ENCODE data around the gene TNFRSF21. TPM values are rescaled to one million over a fixed set of nuclear protein-coding genes. Genes with fewer than 3 reads are reported as not detected.

Gene TNFRSF21
- total RNA-seq, 2 donors from 2014 or later = 0.07 to 0.31 TPM

DNA sequence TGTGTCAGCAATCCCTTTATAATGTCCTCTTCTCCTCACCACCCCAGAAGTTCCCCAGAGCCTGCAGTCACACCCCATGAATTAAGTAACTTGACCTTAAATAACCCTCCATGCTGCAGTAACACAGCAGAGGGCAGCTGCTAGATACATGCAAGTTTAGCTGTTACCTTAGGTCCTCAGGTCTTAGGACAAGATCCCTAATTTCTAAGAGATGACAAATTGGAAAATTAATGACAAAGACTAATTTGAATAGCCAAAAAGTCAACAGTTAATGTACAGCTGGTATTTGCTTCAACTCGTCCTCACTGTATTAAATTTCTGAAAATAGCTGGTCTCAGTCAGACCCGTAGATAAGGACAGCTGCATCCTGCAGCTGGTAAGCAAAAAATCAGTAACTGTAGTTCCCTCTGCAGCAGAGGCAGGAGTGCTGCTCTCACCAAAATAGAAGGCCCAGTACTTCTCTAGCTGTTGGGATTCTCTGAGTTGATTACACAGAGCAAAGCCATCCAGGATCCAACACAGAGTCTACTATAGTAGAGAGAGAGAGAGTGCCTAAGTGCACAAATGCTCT is 62.4 kb downstream of the TNFRSF21 start:
- Mint-ChIP-seq H3K27ac (no peak overlapping the region), H3K36me3 (no peaks in the 10 kb centered on the region), H3K27me3 (peaks cover 4 to 8% of the 10 kb centered on the region in 2 donors), H3K4me3 (no peak overlapping the region), H3K9me3 (no peaks in the 10 kb centered on the region), H3K4me1 (ENCODE audit: low read depth in 2 of 2) (no peaks in the 10 kb centered on the region)
- DNase-seq (ENCODE audit: low spot score) (no peak), ATAC-seq (no peak)

DNA sequence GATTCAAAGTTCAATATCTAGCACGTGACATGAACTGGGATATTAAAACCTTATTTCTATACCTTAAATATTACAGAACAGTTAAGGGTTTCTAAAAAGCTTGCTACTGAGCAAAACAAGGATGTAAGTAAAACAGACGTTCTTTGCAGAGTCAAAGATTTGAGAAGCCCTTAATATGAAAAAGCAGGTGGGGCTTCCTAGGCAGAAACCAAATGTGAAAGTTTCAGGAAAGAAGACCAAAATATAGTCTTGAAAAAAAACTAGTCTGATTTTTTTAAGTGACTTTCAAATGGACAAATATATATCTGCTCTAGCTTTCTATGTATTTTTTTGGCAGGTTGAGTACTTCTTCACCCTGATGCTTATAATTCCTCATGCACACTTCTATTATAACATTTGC is 63.2 kb downstream of the TNFRSF21 start:
- H3K36me3 Mint-ChIP-seq = no peaks in the 10 kb centered on the region
- H3K9me3 Mint-ChIP-seq = no peaks in the 10 kb centered on the region
- no peak overlapping the region for H3K27ac Mint-ChIP-seq
- H3K27me3 Mint-ChIP-seq = peaks cover 4 to 8% of the 10 kb centered on the region in 2 donors
- no peak for DNase-seq (ENCODE audit: low spot score)
- H3K4me1 Mint-ChIP-seq (ENCODE audit: low read depth in 2 of 2) = no peaks in the 10 kb centered on the region
- no peak overlapping the region for H3K4me3 Mint-ChIP-seq
- no peak for ATAC-seq

DNA sequence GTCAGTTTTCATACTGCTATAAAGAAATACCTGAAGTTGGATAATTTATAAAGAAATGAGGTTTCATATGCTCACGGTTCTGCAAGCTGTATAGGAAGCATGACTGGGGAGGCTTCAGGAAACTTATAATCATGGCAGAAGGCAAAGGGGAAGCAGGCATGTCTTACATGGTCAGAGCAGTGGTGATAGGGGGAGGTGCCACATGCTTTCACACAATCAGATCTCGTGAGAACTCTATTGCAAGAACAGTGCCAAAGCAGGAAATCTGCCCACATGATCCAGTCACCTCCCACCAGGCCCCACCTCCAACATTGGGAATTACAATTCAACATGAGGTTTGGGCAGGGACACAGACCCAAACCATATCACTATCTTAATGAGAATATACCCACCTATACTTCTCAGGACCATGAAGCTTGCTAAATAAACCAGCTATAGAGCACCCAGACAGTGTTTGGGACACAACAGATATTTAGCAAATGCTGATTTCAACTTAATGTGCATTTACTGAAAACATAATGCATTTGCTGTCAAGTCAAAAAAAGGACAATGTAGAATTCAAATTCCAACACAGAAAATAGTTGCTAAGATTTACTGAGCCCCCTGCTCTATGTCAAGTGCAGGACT is 63.8 kb downstream of the TNFRSF21 start:
- peaks cover 4 to 8% of the 10 kb centered on the region in 2 donors for H3K27me3 Mint-ChIP-seq
- H3K36me3 Mint-ChIP-seq = no peaks in the 10 kb centered on the region
- H3K4me3 Mint-ChIP-seq = no peak overlapping the region
- DNase-seq (ENCODE audit: low spot score) (no peak), ATAC-seq (no peak)
- no peak overlapping the region for H3K27ac Mint-ChIP-seq
- no peaks in the 10 kb centered on the region for H3K4me1 Mint-ChIP-seq (ENCODE audit: low read depth in 2 of 2)
- H3K9me3 Mint-ChIP-seq = no peaks in the 10 kb centered on the region

DNA sequence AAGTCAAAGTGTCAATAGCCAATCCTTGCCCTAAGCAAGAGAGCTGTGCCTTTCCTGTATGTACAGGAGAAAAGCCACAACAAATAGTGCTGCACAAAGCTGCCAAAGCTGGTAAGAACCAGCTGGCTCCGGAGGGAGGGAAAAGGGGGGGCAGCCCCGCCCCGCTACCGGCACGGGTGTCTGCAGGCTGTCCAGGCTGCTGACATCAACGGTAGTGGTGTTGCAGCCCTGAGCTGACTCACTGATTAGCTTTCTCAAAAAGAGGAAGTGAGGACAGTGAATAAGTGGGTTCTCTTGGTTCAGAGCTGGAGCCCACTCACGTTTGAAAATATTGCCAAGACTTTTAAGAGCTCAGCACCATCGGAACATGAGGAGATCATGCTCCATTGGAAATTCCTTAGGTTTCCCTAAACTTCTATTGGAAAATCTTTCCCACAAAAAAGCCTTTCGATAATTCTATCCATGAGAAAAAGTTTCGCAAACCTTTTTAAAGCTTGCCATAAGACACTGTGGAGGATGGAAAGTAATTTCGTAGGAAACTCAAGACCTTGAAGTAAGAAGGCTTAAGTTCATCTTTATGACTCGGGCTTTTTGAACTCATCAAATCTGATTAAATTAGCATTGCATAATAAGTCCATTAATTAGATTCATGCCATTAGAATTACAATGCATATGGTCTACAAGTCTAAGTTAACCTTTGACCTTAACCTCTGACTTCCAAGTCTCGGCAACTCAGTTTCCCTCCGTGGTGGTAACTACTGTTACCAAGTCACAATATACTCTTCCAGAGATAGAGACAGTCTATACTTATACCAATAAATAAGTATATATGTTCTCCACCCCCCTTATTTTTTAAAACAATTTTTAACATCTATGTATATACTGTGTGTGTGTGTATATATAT is 67.0 kb downstream of the TNFRSF21 start:
- Mint-ChIP-seq H3K4me3 (no peak overlapping the region), H3K27ac (no peak overlapping the region)
- ATAC-seq = peak; percentile 83 to 89

DNA sequence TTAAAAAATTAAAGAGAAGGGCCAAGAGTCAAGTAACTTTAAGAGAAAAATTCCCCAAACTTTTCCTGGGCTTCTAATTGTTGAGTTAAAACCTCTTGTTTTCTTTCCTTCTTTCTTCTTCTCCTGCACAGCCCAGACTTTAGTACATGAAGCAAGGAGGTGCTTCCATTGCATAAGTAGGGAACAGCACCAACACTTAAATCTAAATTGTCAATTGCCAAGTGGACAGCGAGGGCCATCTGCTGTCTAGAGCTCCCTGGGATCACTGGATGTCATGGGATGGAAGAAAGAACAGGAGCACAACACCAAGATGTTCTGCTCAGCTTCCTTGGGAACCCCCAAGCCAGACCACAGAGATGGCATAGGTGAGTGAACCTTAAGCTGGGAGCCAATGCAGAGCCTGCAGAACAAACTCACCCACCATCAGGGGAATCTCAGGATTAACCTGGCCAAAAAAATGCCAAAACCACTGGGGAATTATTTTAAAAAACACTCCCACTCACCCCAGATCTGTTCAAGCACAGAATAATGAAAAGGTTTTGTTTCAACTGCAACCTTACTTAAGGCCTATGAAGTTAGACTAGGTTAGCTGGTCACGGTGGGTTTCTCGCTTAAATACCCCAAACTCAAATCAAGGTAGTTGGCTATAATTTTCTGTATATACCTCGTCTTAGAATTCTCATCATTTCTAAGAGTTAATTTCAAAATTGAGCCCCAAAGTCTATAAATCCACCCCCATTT is 67.8 kb downstream of the TNFRSF21 start:
- no peaks in the 10 kb centered on the region for H3K36me3 Mint-ChIP-seq
- H3K27ac Mint-ChIP-seq = no peak overlapping the region
- ATAC-seq = no peak
- H3K9me3 Mint-ChIP-seq = no peaks in the 10 kb centered on the region
- no peak overlapping the region for H3K4me3 Mint-ChIP-seq
- H3K4me1 Mint-ChIP-seq (ENCODE audit: low read depth in 2 of 2) = no peaks in the 10 kb centered on the region
- no peak for DNase-seq (ENCODE audit: low spot score)
- H3K27me3 Mint-ChIP-seq = no peaks in the 10 kb centered on the region

More for the DNA sequence above, 67.0 kb downstream of the TNFRSF21 start:
- Mint-ChIP-seq H3K4me1 (ENCODE audit: low read depth in 2 of 2) (no peaks in the 10 kb centered on the region), H3K27me3 (no peaks in the 10 kb centered on the region), H3K9me3 (no peaks in the 10 kb centered on the region), H3K36me3 (no peaks in the 10 kb centered on the region)
- DNase-seq (ENCODE audit: low spot score) = no peak

DNA sequence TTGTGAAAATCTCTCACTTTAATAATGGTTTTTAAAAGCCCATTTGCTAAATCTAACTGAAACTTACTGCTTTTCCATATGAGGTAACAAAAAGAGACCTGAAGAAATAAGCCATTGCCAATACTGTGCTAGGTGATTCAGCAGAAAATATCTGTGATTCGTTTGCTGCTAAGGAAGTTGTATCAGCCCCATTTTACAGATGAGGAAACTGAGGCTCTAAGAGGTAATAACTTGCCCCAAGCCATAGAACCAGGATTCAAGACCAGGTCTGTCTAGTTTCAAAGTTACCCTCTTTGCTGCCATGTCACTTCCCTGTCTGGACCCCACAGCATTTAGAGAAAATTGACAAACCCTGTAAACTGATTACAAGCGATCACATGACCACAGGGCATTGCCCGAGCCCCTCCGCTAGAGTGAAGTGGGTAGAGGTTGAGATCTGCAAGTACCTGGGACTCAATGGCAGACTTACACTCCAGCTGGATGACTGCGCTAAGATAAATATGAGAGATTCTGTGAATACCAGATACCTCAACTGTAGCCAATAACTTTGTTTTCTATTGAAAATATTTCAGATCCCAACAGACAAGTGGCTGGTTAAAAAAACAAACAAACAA is 69.3 kb downstream of the TNFRSF21 start:
- H3K4me1 Mint-ChIP-seq (ENCODE audit: low read depth in 2 of 2) = no peaks in the 10 kb centered on the region
- DNase-seq (ENCODE audit: low spot score) = no peak
- no peaks in the 10 kb centered on the region for H3K36me3 Mint-ChIP-seq
- ATAC-seq = no peak
- no peak overlapping the region for H3K27ac Mint-ChIP-seq
- no peaks in the 10 kb centered on the region for H3K9me3 Mint-ChIP-seq
- H3K4me3 Mint-ChIP-seq = no peak overlapping the region
- H3K27me3 Mint-ChIP-seq = no peaks in the 10 kb centered on the region

DNA sequence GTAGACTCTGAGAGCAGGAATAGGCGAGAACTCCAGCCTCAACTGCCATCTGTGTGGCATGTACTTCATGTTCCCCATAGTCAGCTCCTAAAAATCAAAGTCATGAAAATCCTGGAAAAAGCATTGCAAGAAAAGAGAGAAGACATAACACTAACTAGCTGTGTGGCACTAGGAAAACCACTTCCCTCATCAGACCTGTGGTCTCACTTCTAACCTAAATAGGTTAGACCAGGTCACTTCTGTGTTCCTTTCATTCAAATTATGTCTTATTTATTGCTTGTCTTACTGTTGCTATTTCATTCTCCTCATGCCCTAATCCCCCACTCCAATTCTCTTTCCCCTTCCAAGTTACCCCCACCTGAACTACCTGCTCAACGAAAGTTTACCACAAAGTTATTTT is 70.2 kb downstream of the TNFRSF21 start:
- H3K4me3 Mint-ChIP-seq = no peak overlapping the region
- no peaks in the 10 kb centered on the region for H3K4me1 Mint-ChIP-seq (ENCODE audit: low read depth in 2 of 2)
- ATAC-seq (no peak), DNase-seq (ENCODE audit: low spot score) (no peak)
- no peaks in the 10 kb centered on the region for H3K36me3 Mint-ChIP-seq
- H3K9me3 Mint-ChIP-seq = no peaks in the 10 kb centered on the region
- H3K27me3 Mint-ChIP-seq = no peaks in the 10 kb centered on the region
- H3K27ac Mint-ChIP-seq = no peak overlapping the region

DNA sequence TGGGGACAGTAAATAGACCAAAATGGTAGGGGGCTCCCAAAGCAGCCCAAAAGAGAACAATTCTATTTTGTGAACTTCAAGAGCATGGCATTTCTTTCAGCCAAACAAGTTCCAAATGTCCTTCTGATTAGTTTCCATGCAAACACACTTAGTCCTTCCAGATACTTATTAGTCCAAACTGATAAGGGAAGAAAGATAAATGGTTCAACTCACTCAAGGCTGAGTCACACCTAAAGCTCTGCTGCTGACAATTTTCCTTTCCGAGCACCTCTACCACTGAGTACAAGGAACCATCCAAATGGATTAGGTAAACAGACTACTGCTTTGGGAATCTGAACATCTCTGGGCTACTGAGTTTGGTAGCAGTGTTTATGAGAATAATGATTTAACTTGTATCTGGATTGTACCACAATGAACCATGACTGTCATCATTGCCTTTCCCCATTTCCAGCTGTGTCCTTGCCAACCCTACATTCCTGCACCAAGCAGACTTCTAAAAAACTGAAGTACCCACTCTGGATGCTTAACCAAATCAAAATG is 71.2 kb downstream of the TNFRSF21 start:
- Mint-ChIP-seq H3K4me1 (ENCODE audit: low read depth in 2 of 2) (no peaks in the 10 kb centered on the region), H3K36me3 (no peaks in the 10 kb centered on the region), H3K9me3 (no peaks in the 10 kb centered on the region), H3K27me3 (no peaks in the 10 kb centered on the region), H3K27ac (no peak overlapping the region), H3K4me3 (no peak overlapping the region)
- DNase-seq (ENCODE audit: low spot score) (no peak), ATAC-seq (no peak)

DNA sequence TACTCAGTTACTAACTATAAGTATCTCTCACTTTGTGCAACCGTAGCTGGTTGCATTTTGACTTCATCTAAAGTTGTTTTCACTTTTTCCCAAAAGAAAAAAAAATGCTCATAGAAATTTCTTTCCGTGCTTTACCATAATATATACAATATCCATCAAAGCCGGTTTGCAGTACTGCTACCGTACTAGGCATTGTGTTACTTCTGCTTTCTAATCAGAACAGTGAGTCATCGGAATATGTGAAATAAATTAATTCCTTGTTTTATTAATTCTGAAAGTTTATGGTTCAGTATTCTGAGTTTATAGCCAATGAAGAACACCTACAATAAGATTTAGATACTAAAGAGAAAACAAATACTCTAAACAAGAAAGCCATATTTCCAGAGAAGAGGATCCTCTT is 72.5 kb downstream of the TNFRSF21 start:
- Mint-ChIP-seq H3K27me3 (no peaks in the 10 kb centered on the region), H3K27ac (no peak overlapping the region), H3K4me1 (ENCODE audit: low read depth in 2 of 2) (no peaks in the 10 kb centered on the region), H3K36me3 (no peaks in the 10 kb centered on the region), H3K9me3 (no peaks in the 10 kb centered on the region), H3K4me3 (no peak overlapping the region)
- DNase-seq (ENCODE audit: low spot score) = no peak
- ATAC-seq = no peak

DNA sequence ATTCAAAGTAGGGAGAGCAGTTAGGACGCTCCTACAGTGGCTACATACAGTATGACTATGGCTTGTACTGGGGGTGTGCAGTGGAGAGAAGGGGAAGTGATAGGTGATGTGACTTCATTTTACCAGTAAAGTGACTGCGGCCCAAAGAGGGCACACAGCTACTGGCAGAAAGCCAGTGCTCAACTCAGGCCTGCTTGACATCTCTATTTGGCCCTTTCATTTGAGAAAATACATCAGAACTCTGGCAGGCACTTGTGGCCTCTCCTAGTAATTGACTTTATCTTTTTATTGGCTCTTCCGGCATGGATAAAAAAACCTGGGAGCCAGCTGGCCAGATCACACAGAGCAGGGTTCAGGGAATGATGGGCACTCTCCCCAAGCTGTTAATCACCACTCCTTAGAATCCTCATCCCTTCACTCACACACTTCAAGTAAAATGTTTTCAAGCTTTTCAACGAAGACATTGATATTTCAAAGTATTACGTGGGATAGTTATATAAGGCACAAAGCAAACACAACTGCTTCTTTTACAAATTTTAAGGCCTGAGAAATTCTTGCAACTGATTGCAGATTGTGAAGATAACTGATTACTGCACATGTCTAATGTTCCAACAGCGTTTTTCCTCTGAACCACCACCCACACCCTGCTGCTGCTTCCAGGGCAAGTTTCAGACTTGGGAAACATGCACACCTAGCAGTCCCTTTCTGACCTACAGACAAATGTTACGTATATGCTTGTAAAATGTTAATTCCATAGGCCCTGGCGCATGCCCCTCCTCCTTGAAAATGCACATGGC is 73.5 kb downstream of the TNFRSF21 start:
- DNase-seq (ENCODE audit: low spot score) = no peak

DNA sequence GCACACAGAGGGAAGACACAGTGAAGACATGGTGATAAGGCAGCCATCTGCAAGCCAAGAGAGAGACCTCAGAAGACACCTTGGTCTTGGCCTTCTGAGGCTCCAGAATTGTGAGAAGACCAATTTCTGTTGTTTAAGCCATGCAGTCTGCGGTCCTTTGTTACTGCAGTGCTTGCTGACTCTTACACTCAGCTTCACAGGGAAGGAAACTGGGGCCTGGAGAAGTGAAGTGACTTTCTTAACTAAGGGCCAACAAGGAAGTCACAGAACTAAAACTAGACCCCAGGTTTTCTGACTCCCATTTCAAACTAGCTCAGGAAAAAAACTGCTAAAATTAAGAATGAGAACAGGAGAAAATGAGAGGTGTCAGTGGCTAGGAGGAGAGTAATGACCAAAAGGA is 74.3 kb downstream of the TNFRSF21 start:
- H3K27me3 Mint-ChIP-seq = no peaks in the 10 kb centered on the region
- H3K9me3 Mint-ChIP-seq = no peaks in the 10 kb centered on the region
- ATAC-seq = no peak
- H3K4me3 Mint-ChIP-seq = no peak overlapping the region
- no peak overlapping the region for H3K27ac Mint-ChIP-seq
- H3K4me1 Mint-ChIP-seq (ENCODE audit: low read depth in 2 of 2) = no peaks in the 10 kb centered on the region
- no peaks in the 10 kb centered on the region for H3K36me3 Mint-ChIP-seq
- no peak for DNase-seq (ENCODE audit: low spot score)

More for the DNA sequence above, 73.5 kb downstream of the TNFRSF21 start:
- no peaks in the 10 kb centered on the region for H3K4me1 Mint-ChIP-seq (ENCODE audit: low read depth in 2 of 2)
- no peaks in the 10 kb centered on the region for H3K27me3 Mint-ChIP-seq
- no peak overlapping the region for H3K4me3 Mint-ChIP-seq
- H3K27ac Mint-ChIP-seq = no peak overlapping the region
- H3K36me3 Mint-ChIP-seq = no peaks in the 10 kb centered on the region
- no peaks in the 10 kb centered on the region for H3K9me3 Mint-ChIP-seq
- ATAC-seq = no peak

DNA sequence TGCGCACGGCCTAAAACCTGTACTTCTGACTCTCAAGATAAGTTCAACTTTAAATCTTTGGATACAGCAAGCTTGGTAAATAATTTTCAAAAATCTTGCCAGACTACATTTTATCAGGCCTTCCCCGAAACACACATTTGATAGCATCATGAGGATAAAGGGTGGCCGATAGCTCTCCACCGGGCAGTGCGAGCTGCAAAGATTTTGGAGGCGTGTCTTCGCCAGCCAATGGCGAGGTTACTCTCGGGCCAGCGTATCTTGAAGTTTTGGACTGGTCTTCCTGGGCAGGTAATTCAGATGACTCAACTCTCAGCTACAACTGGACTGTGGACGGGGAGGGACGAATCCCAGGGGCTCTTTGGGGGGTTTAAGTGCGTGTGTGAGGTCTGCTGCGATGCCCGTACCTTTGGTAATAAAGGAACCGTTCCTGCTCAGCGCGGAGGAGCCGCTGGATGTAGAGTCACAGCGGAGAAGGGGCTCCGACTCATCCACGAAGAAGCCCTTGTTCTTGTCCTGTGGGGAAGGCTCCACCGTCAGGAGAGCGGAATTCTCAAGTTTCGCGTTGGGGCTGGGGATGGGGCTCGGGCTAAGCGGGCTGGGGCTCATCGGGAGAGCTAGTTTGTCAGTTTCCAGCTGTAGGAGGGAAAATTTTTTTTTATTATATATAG is 75.3 kb downstream of the TNFRSF21 start:
- no peak overlapping the region for H3K4me3 Mint-ChIP-seq
- DNase-seq (ENCODE audit: low spot score) = no peak
- no peaks in the 10 kb centered on the region for H3K27me3 Mint-ChIP-seq
- ATAC-seq = no peak
- H3K4me1 Mint-ChIP-seq (ENCODE audit: low read depth in 2 of 2) = no peaks in the 10 kb centered on the region
- no peak overlapping the region for H3K27ac Mint-ChIP-seq
- no peaks in the 10 kb centered on the region for H3K9me3 Mint-ChIP-seq
- H3K36me3 Mint-ChIP-seq = no peaks in the 10 kb centered on the region
